CD4-positive, alpha-beta T cell treated with Interferon alpha-2 for 1 hour (primary cell): ENCODE data around the gene IL1B.

Experiments used
- DNase-seq, 2 donors: peaks; one replicate each; pipeline ENCODE4 v3.0.0-alpha.2; 2020 to 2022

Gene IL1B

GRCh38 chr2:112829101-112829960 is 7.2 kb downstream of the IL1B start:
- DNase-seq: peak in 1 of 2 donors; percentile 22

- no peak for DNase-seq
Observed at GRCh38 chr2:112828251-112828691, 8.3 kb downstream of the IL1B start.

GRCh38 chr2:112827604-112828185 is 8.9 kb downstream of the IL1B start:
- DNase-seq: no peak

DNA sequence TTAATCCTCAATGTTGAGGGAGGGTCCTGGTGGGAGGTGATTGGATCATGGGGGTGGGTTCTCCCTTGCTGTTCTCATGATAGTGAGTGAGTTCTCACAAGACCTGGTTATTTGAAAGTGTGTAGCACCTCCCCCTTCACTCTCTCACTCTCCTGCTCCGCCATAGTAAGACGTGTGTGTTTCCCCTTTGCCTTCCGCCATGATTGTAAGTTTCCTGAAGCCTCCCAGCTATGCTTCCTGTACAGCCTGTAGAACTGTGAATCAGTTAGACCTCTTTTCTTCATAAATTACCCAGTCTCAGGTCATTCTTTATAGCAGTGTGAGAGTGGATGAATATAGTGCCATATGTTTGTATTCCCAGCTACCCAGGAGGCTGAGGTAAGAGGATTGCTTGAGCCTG is 9.6 kb downstream of the IL1B start:
- no peak for DNase-seq

- DNase-seq: no peak
Observed at GRCh38 chr2:112825706-112826105, 10.9 kb downstream of the IL1B start.

- DNase-seq: no peak
Observed at GRCh38 chr2:112824694-112825085, 11.9 kb downstream of the IL1B start.

DNA sequence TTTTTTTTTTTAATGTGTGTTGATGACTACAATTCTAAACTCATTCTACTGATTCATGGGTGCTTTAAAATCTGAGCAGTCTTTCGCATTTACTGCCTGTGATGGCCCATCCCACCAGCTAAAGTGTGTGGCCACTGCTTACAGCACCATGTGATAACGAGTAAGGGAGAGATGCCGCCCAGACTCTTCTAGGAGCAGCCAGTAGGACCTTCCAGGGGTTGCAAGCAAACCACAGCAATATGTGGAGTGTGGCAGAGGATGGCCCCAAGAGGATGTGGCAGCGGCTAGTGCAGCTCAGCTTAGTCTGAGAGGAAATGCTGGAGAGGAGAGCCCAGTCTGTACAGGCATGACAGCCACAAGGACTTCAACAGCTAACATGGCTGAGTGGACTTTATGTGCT is 14.9 kb downstream of the IL1B start:
- no peak for DNase-seq

- no peak for DNase-seq
Observed at GRCh38 chr2:112821142-112821541, 15.4 kb downstream of the IL1B start.

GRCh38 chr2:112820343-112820742 is 16.2 kb downstream of the IL1B start:
- DNase-seq: no peak

GRCh38 chr2:112819081-112819480 is 17.5 kb downstream of the IL1B start:
- DNase-seq: no peak

GRCh38 chr2:112818094-112818902 is 18.3 kb downstream of the IL1B start:
- no peak for DNase-seq

GRCh38 chr2:112817082-112817689 is 19.4 kb downstream of the IL1B start:
- DNase-seq: no peak

GRCh38 chr2:112814278-112814677 is 22.3 kb downstream of the IL1B start:
- DNase-seq: no peak

- DNase-seq: no peak
Observed at GRCh38 chr2:112813280-112813966, 23.2 kb downstream of the IL1B start.

- no peak for DNase-seq
Observed at GRCh38 chr2:112812318-112813267, 24.0 kb downstream of the IL1B start.

DNA sequence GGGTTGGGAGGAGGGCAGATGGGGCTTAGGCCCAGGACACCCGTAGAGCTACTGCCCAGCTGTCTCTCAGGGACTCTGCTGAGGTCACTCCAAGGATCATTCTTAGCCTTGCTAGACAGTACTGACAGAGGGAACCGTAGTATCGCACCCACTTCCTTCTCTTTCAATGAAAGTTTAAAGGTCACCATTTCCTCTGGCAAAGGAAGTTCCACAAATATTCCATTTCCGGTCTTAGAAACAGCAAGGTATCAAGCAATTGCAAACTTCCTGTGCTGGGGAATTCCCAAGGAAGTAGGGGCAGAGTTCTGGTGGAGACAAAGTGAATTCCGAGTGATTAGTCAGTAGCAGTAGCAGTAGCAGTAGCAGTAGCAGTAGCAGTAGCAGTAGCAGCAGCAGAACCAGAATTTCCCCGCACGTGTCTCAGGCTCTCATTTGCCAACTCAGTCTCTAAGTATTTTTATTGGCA is 24.7 kb downstream of the IL1B start:
- DNase-seq: peak in 1 of 2 donors; percentile 23

- no peak for DNase-seq
Observed at GRCh38 chr2:112811276-112811831, 25.2 kb downstream of the IL1B start.

GRCh38 chr2:112809112-112809511 is 27.5 kb downstream of the IL1B start:
- DNase-seq: no peak

GRCh38 chr2:112807233-112807807 is 29.3 kb downstream of the IL1B start:
- no peak for DNase-seq

GRCh38 chr2:112805542-112805941 is 31.0 kb downstream of the IL1B start:
- no peak for DNase-seq
